Astrocyte of the spinal cord (primary cell): ENCODE results near the gene TMEM127.
A peak's percentile ranks its signal among the peaks of the same experiment; 100 is the strongest.
"Not testable (repeated sequence)": the region's sequence is repeated elsewhere in the genome, so short reads cannot be mapped to it uniquely, and the experiment has no call there.

Experiments
- DNase-seq: peaks from one replicate; pipeline ENCODE4 v3.0.0; 2011; ENCODE audit warnings: low read depth, low spot score
- H3K4me3 ChIP-seq: 2 replicates; pipeline ENCODE4 v1.5.1; 2011; ENCODE audit warnings: low read depth, mild to moderate bottlenecking, low read length, moderate library complexity
- CTCF ChIP-seq: IDR thresholded peaks from 2 replicates; pipeline ENCODE4 v1.5.1; 2012; ENCODE audit warnings: low read depth, mild to moderate bottlenecking, low read length, inconsistent platforms
- in situ Hi-C: cut with HindIII; loops from 2 replicates; pipeline ENCODE4 v1.10.0; 2017; ENCODE audit warnings: low sequenced_read_pairs

The TMEM127 gene

GRCh38 chr2:96264086-96264485 lies 1.7 kb downstream of the TMEM127 start:
- H3K4me3 ChIP-seq = no peak overlapping the region
- in situ Hi-C loops = no loop called here
- DNase-seq = no peak
- TF ChIP-seq CTCF = no peak

- H3K4me3 ChIP-seq = no peak overlapping the region
- in situ Hi-C loops = no loop called here
- no peak for TF ChIP-seq CTCF
- DNase-seq = no peak
These were observed 3.5 kb downstream of the TMEM127 start for GRCh38 chr2:96262306-96262705.

GRCh38 chr2:96261328-96262003 lies 4.3 kb downstream of the TMEM127 start:
- in situ Hi-C loops = no loop called here
- DNase-seq = no peak
- H3K4me3 ChIP-seq = no peak overlapping the region
- TF ChIP-seq CTCF = no peak

GRCh38 chr2:96260387-96261260 lies 5.2 kb downstream of the TMEM127 start:
- in situ Hi-C loops = no loop called here
- DNase-seq = peak; percentile 84
- peak; percentile 45 for TF ChIP-seq CTCF
- H3K4me3 ChIP-seq = no peak overlapping the region

- H3K4me3 ChIP-seq = no peak overlapping the region
- no peak for DNase-seq
- TF ChIP-seq CTCF = no peak
- in situ Hi-C loops = no loop called here
These were observed 6.3 kb downstream of the TMEM127 start for GRCh38 chr2:96259497-96259921.

- no peak for TF ChIP-seq CTCF
- H3K4me3 ChIP-seq = no peak overlapping the region
- DNase-seq = no peak
- in situ Hi-C loops = no loop called here
These were observed 7.4 kb downstream of the TMEM127 start for GRCh38 chr2:96258166-96259022.

GRCh38 chr2:96257744-96258143 lies 8.1 kb downstream of the TMEM127 start:
- H3K4me3 ChIP-seq, in situ Hi-C loops, DNase-seq: not testable (repeated sequence)
